ENCODE data around the gene WSCD2.

DNA sequence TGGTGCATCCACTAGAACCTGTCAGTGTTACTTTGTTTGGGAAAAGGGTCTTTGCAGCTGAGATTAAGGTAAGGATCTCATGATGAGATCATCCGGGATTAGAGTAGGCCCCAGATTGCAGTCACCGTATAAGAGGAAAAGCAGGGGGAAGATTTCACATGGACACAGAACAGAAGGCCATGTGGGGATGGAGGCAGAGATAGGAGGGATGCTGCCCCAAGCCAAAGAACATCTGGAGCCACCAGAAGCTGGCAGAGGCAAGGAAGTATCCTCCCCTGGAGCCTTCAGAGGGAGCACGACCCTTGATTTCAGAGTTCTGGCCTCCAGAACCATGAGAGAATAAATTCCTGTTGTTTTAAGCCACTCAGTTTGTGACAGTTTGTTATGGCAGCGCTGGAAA, 170.4 kb downstream of the WSCD2 start:
- TF ChIP-seq, protein P1, sequence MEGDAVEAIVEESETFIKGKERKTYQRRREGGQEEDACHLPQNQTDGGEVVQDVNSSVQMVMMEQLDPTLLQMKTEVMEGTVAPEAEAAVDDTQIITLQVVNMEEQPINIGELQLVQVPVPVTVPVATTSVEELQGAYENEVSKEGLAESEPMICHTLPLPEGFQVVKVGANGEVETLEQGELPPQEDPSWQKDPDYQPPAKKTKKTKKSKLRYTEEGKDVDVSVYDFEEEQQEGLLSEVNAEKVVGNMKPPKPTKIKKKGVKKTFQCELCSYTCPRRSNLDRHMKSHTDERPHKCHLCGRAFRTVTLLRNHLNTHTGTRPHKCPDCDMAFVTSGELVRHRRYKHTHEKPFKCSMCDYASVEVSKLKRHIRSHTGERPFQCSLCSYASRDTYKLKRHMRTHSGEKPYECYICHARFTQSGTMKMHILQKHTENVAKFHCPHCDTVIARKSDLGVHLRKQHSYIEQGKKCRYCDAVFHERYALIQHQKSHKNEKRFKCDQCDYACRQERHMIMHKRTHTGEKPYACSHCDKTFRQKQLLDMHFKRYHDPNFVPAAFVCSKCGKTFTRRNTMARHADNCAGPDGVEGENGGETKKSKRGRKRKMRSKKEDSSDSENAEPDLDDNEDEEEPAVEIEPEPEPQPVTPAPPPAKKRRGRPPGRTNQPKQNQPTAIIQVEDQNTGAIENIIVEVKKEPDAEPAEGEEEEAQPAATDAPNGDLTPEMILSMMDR (conservative IDR thresholded peaks at IDR 0.05) = no peak
- no peak for TF ChIP-seq ZFX (IDR thresholded peaks at IDR 0.05)

Measured in C4-2B (cell line).